Mesodermal cell (in vitro differentiated cells): ENCODE results near the gene ARHGAP32.

Source experiments
- H3K27ac ChIP-seq: 2 replicates; pipeline ENCODE4 v1.7.0; 2013; ENCODE audit warnings: mild to moderate bottlenecking, low read depth, low read length, moderate library complexity; ENCODE audit not compliant: severe bottlenecking
- H3K36me3 ChIP-seq: 2 replicates; pipeline ENCODE4 v1.7.1; 2013; ENCODE audit warnings: mild to moderate bottlenecking, low read length, moderate library complexity; ENCODE audit not compliant: control insufficient read depth, insufficient read depth
- H3K4me1 ChIP-seq: one replicate; pipeline ENCODE4 v1.7.1; 2013; ENCODE audit warnings: mild to moderate bottlenecking, low read length; ENCODE audit not compliant: insufficient read depth, control insufficient read depth, poor library complexity, severe bottlenecking
- H3K4me3 ChIP-seq: 2 replicates; pipeline ENCODE4 v1.7.0; 2013; ENCODE audit warnings: low read length, control low read depth, mild to moderate bottlenecking; ENCODE audit not compliant: insufficient read depth, poor library complexity, severe bottlenecking; ENCODE audit errors: extremely low read depth
- H3K9me3 ChIP-seq: 2 replicates; pipeline ENCODE4 v1.7.1; 2013; ENCODE audit warnings: mild to moderate bottlenecking, low read length, moderate library complexity; ENCODE audit not compliant: control insufficient read depth
- WGBS, 2 experiments: methylation state at CpG; one replicate each; pipeline ENCODE4 v1.1.5; 2013; ENCODE audit warnings: missing lambda C conversion rate in 2 of 2; ENCODE audit not compliant: insufficient coverage in 2 of 2; 5-methylcytosine and 5-hydroxymethylcytosine counted together

ARHGAP32 gene

DNA sequence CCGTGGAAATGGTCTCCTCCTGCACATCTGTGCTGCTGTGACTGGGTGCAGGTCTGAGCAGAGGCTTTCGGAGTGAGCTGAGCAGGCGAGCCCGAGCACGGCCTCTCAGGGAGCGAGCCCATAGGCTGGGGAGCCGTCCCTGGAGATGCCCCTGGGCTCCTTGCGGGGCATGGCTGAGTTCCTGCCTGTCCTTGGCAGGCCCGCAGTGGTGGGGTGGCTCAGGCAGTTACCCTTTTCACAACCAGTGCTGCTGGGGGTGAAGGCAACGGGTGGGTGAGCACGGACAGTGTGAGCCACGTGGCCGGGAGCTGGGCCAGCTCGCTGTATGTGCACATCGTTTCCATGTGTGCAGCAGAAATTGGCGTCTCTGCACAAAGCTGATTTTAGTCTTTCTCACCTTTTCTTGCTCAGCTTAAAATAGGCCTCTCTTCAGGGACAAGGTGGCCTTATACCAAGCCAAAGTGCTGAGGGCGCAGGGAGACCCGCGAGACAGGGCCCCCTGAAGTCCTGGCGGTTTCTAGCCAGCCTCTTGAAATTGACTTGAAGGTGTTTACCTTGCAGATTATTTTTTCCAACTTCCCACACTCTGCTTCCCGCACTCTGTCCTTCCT is 249.2 kb downstream of the ARHGAP32 start, which contains the start of gene TP53AIP1:
Gene TP53AIP1 (minus strand): TSS at position 55 of the 611 bp plus-strand sequence. CDS start 5,053 bp downstream, outside the sequence.
- WGBS, 2 experiments: 89 to 90% methylated on average over 16 to 19 of the region's 21 CpGs

DNA sequence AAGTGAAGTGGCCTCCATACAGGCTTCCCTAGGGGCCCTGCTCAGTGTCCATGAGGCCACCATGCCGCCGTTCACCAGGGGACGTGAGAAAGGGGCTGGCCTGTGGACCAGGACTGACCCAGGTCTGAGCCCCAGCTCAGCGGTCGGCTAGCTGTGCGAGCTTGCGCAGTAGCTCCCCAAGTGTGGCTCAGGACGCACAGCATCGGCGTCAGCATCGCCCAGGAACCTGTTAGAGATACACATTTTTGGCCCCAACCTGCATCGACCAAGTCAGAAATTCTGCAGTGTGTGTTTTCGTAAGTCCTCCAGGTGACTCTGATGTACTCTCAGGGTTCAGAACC is 249.9 kb downstream of the ARHGAP32 start:
- no peaks in the 10 kb centered on the region for H3K36me3 ChIP-seq
- H3K4me1 ChIP-seq: peaks cover 8% of the 10 kb centered on the region
- H3K4me3 ChIP-seq: no peak overlapping the region
- WGBS, 2 experiments: 97% methylated on average over 13 of the region's 13 CpGs
- no peak overlapping the region for H3K27ac ChIP-seq
- H3K9me3 ChIP-seq: no peaks in the 10 kb centered on the region

More for the DNA sequence above, 249.2 kb downstream of the ARHGAP32 start, which contains the start of gene TP53AIP1:
- H3K4me1 ChIP-seq: peaks cover 7% of the 10 kb centered on the region
- no peaks in the 10 kb centered on the region for H3K9me3 ChIP-seq
- no peak within 1 kb of the TSS for H3K27ac ChIP-seq
- H3K36me3 ChIP-seq: no peaks in the 10 kb centered on the region
- no peak within 1 kb of the TSS for H3K4me3 ChIP-seq

DNA sequence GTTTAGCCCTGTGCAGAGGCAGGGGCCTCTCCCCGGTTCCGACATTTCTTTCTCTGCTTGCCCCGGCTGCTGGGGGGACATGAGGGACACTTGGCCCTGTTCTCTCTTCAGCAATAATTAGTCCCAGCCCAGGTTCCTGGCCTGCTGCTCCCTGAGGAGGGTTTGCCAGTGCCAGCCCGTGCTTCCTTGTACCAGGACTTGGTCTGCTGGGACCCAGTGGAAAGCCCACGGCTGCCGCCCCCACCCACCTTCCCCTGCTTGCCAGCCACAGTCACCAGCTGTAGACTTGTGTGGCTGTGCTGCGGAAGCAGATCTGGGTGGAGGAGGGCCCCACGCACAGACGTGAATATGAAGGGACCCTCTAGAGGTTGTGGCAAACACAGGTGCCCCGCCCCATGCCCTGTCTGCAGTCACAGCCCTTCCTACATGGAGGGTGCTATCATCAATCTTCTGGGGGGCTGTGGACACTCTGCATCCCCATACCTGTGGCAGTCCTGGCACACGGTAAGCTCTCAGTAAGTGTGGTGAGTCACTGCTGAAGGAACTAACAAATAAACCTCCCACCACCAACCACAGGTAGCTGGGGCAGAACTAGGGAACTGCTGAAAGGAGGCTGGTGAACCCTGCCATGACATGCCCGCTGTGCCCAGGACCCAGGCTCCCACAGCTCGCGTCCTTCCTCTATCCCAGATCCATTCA is 250.4 kb downstream of the ARHGAP32 start:
- H3K4me3 ChIP-seq: no peak overlapping the region

DNA sequence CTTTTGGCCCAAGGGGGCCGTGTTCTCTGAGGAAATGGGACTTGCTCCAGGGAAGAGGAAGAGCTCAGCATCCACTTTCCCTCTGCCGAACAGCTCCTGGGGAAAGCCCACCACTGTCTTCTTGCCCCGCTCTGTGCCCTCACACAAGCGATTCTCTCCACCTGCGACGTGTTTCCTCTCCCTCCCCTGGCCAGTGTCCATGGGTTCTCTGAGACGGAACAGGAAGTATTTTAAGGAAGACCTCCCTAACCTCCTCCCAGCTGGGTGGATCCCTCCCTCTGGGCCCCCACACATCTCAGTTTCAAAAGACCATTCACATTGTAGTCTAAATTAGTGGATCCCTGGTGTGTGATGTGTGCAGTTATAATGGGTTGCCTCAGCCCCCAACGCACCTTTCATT is 251.0 kb downstream of the ARHGAP32 start:
- WGBS, 2 experiments: 95 to 96% methylated on average over 4 to 8 of the region's 8 CpGs
- H3K4me1 ChIP-seq: peaks cover 18% of the 10 kb centered on the region

More for the DNA sequence above, 250.4 kb downstream of the ARHGAP32 start:
- Histone ChIP-seq H3K9me3 (no peaks in the 10 kb centered on the region), H3K4me1 (peaks cover 13% of the 10 kb centered on the region), H3K27ac (no peak overlapping the region), H3K36me3 (no peaks in the 10 kb centered on the region)
- WGBS, 2 experiments: 89 to 90% methylated on average over 10 to 11 of the region's 14 CpGs

DNA sequence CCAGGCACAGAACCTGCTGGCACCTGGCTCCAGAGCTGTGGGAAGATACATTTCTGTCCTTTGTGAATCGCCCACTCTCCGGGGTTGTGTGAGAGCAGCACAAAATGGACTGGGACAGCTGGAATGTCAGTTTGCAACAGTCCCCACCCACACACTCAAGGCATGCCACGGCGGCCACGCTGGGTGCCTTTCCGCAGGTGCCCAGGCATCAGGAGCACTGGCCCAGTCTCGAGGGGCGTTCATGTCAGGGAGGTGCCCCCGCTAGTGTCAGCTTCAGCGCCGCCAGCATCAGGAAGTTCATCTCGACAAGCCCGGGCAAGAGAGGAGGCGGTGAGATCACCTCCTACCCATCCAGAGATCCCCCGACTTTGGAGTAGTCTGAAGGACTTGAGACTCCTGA is 251.5 kb downstream of the ARHGAP32 start:
- H3K9me3 ChIP-seq: no peaks in the 10 kb centered on the region
- no peaks in the 10 kb centered on the region for H3K36me3 ChIP-seq
- WGBS, 2 experiments: 96 to 99% methylated on average over 7 to 13 of the region's 15 CpGs
- H3K4me3 ChIP-seq: no peak overlapping the region
- H3K4me1 ChIP-seq: peaks cover 18% of the 10 kb centered on the region
- no peak overlapping the region for H3K27ac ChIP-seq

More for the DNA sequence above, 251.0 kb downstream of the ARHGAP32 start:
- Histone ChIP-seq H3K36me3 (no peaks in the 10 kb centered on the region), H3K4me3 (no peak overlapping the region), H3K27ac (no peak overlapping the region), H3K9me3 (no peaks in the 10 kb centered on the region)

GRCh38 chr11:128940156-128940555 is 252.0 kb downstream of the ARHGAP32 start:
- no peaks in the 10 kb centered on the region for H3K36me3 ChIP-seq
- no peak overlapping the region for H3K4me3 ChIP-seq
- H3K27ac ChIP-seq: no peak overlapping the region
- H3K4me1 ChIP-seq: peaks cover 18% of the 10 kb centered on the region
- 83 to 95% methylated on average over 3 to 4 of the region's 5 CpGs for WGBS, 2 experiments
- no peaks in the 10 kb centered on the region for H3K9me3 ChIP-seq

DNA sequence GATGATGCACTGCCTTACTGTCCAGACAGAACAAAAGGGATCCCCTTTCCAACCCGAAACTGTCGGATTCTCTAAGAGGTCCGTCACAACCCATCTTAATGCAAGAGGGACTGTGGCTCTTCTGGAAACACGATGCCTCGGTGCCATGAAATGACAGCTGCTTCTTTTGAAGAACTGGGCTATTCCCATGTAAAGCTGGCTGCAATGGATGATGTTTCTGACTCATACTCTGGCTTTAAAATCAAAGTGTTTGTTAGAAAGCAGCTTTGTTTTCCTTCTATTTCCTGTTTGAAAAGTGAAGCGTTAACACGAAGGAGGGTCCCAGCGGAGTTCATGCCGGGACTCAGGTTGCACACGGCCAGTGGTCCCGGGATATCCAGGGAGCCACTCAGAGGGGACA is 252.5 kb downstream of the ARHGAP32 start:
- 84 to 92% methylated on average over 11 of the region's 11 CpGs for WGBS, 2 experiments
- no peaks in the 10 kb centered on the region for H3K36me3 ChIP-seq

GRCh38 chr11:128938156-128938885 is 253.8 kb downstream of the ARHGAP32 start:
- Histone ChIP-seq H3K36me3 (no peaks in the 10 kb centered on the region), H3K4me1 (peaks cover 21% of the 10 kb centered on the region), H3K9me3 (no peaks in the 10 kb centered on the region), H3K27ac (no peak overlapping the region), H3K4me3 (no peak overlapping the region)
- 92% methylated on average over 15 to 16 of the region's 16 CpGs for WGBS, 2 experiments

More for the DNA sequence above, 252.5 kb downstream of the ARHGAP32 start:
- H3K9me3 ChIP-seq: no peaks in the 10 kb centered on the region
- peaks cover 18% of the 10 kb centered on the region for H3K4me1 ChIP-seq
- H3K4me3 ChIP-seq: no peak overlapping the region
- H3K27ac ChIP-seq: no peak overlapping the region

- peaks cover 21% of the 10 kb centered on the region for H3K4me1 ChIP-seq
- H3K9me3 ChIP-seq: no peaks in the 10 kb centered on the region
- no peak overlapping the region for H3K4me3 ChIP-seq
- H3K36me3 ChIP-seq: no peaks in the 10 kb centered on the region
- H3K27ac ChIP-seq: no peak overlapping the region
- 83 to 86% methylated on average over 9 of the region's 9 CpGs for WGBS, 2 experiments
Measured at GRCh38 chr11:128937480-128937879, 254.6 kb downstream of the ARHGAP32 start.

DNA sequence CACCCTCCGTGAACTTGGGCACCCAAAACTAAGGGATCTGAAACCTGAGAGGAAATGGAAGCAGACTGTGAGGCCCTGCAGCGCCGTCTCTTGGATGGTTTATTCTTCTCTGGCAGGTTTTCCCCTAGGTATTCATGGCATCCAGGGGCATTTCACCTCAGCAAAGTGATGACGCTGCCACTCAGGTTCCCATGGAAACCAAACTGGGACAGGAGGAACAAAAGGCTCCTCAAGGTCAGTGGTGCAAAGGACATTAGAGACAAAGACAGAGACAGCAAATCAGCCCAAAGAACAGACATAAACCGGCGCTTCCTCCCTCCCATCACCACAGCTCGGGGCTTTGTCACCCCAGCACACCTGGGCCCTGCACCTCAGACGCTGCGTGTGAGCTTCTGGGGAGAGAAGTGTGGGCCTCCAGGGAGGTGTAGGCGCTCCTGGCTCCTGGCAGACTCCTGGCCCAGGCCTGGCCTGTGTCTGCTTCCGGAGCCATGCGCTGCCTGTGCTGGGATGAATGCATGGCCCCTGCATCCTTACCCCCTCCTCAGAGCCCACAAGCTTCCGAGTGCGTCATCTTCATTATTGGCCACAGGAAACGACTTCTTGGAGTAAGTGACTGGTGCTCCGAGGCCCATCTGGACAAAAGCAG is 255.4 kb downstream of the ARHGAP32 start:
- H3K4me1 ChIP-seq: peaks cover 21% of the 10 kb centered on the region
- 68 to 71% methylated on average over 11 of the region's 16 CpGs for WGBS, 2 experiments
- H3K9me3 ChIP-seq: no peaks in the 10 kb centered on the region
- H3K27ac ChIP-seq: peak overlapping the region; percentile 13
- no peak overlapping the region for H3K4me3 ChIP-seq
- H3K36me3 ChIP-seq: no peaks in the 10 kb centered on the region
